Measurements from ENCODE around the gene BBC3.

DNA sequence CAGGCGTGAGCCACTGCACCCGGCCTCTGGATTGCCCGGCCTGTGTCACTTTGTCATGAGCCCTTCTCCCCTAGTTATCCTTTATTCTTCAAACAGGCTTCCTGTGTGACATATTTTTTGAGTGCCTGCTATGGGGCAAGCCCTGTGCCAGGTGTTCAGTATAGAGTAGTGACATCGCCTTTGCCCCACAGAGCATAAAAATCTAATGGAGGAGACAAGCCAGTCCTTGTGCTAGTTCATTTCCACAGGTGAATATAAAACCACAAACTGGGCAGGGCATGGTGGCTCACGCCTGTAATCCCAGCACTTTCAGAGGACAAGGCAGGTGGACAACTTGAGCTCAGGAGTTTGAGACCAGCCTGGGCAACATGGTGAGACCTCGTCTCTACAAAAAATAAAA lies 43.2 kb downstream of the BBC3 start:
- TF ChIP-seq, protein P1, sequence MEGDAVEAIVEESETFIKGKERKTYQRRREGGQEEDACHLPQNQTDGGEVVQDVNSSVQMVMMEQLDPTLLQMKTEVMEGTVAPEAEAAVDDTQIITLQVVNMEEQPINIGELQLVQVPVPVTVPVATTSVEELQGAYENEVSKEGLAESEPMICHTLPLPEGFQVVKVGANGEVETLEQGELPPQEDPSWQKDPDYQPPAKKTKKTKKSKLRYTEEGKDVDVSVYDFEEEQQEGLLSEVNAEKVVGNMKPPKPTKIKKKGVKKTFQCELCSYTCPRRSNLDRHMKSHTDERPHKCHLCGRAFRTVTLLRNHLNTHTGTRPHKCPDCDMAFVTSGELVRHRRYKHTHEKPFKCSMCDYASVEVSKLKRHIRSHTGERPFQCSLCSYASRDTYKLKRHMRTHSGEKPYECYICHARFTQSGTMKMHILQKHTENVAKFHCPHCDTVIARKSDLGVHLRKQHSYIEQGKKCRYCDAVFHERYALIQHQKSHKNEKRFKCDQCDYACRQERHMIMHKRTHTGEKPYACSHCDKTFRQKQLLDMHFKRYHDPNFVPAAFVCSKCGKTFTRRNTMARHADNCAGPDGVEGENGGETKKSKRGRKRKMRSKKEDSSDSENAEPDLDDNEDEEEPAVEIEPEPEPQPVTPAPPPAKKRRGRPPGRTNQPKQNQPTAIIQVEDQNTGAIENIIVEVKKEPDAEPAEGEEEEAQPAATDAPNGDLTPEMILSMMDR (optimal IDR thresholded peaks at IDR 0.05 in 1 of 3, IDR thresholded peaks at IDR 0.05 in 1 of 3, conservative IDR thresholded peaks at IDR 0.05 in 1 of 3; ENCODE audit: extremely low read depth in 1 of 3, insufficient read depth in 2 of 3, low read length in 3 of 3): no peak
- no peak for TF ChIP-seq EZH2 (IDR thresholded peaks at IDR 0.05; ENCODE audit: low read length)
